ENCODE results near the gene GLB1L3.

- TF ChIP-seq POLR2A (IDR thresholded peaks at IDR 0.05; ENCODE audit: low read depth, low read length) (no peak), EZH2 (IDR thresholded peaks at IDR 0.05; ENCODE audit: borderline replicate concordance, low read depth, low read length, severe bottlenecking) (no peak), POLR2AphosphoS5 (IDR thresholded peaks at IDR 0.05; ENCODE audit: insufficient read depth, low read depth, low read length) (no peak)
- TF ChIP-seq, protein P1, sequence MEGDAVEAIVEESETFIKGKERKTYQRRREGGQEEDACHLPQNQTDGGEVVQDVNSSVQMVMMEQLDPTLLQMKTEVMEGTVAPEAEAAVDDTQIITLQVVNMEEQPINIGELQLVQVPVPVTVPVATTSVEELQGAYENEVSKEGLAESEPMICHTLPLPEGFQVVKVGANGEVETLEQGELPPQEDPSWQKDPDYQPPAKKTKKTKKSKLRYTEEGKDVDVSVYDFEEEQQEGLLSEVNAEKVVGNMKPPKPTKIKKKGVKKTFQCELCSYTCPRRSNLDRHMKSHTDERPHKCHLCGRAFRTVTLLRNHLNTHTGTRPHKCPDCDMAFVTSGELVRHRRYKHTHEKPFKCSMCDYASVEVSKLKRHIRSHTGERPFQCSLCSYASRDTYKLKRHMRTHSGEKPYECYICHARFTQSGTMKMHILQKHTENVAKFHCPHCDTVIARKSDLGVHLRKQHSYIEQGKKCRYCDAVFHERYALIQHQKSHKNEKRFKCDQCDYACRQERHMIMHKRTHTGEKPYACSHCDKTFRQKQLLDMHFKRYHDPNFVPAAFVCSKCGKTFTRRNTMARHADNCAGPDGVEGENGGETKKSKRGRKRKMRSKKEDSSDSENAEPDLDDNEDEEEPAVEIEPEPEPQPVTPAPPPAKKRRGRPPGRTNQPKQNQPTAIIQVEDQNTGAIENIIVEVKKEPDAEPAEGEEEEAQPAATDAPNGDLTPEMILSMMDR (IDR thresholded peaks at IDR 0.05; ENCODE audit: extremely low read depth in 1 of 2, insufficient read depth in 1 of 2, low read depth in 1 of 2, low read length in 2 of 2): no peak
Measured at GRCh38 chr11:134358856-134359490, 82.8 kb downstream of the GLB1L3 start.
